HG02938 (cell line): Measurements from ENCODE around the gene CCDC91.
"Not testable (repeated sequence)": the region's sequence is repeated elsewhere in the genome, so short reads cannot be mapped to it uniquely, and the experiment has no call there.

Experiments used
- ATAC-seq: cut with Tn5 transposase; IDR thresholded peaks from one replicate; pipeline ENCODE4 v1.9.1; 2021; ENCODE audit warnings: mild to moderate bottlenecking, moderate library complexity; ENCODE audit not compliant: unreplicated experiment

The CCDC91 gene

GRCh38 chr12:28231248-28231647 is 41.0 kb downstream of the CCDC91 start:
- ATAC-seq: no peak

GRCh38 chr12:28232211-28232928 is 42.1 kb downstream of the CCDC91 start:
- ATAC-seq: no peak

- ATAC-seq: no peak
Measured at GRCh38 chr12:28234444-28234843, 44.2 kb downstream of the CCDC91 start.

GRCh38 chr12:28235015-28235414 is 44.8 kb downstream of the CCDC91 start:
- ATAC-seq: no peak

GRCh38 chr12:28235985-28236384 is 45.7 kb downstream of the CCDC91 start:
- ATAC-seq: no peak

GRCh38 chr12:28237423-28237822 is 47.2 kb downstream of the CCDC91 start:
- ATAC-seq: no peak

- ATAC-seq: no peak
Measured at GRCh38 chr12:28239918-28240317, 49.7 kb downstream of the CCDC91 start.

GRCh38 chr12:28240853-28241252 is 50.6 kb downstream of the CCDC91 start:
- ATAC-seq: no peak

- no peak for ATAC-seq
Measured at GRCh38 chr12:28242129-28242495, 51.9 kb downstream of the CCDC91 start.

GRCh38 chr12:28242496-28243309 is 52.4 kb downstream of the CCDC91 start:
- no peak for ATAC-seq

GRCh38 chr12:28243310-28243633 is 53.0 kb downstream of the CCDC91 start:
- ATAC-seq: no peak

GRCh38 chr12:28247806-28248205 is 57.5 kb downstream of the CCDC91 start:
- ATAC-seq: no peak

GRCh38 chr12:28248555-28249145 is 58.4 kb downstream of the CCDC91 start:
- no peak for ATAC-seq

GRCh38 chr12:28253161-28253641 is 62.9 kb downstream of the CCDC91 start:
- peak; percentile 94 for ATAC-seq

GRCh38 chr12:28257411-28257810 is 67.2 kb downstream of the CCDC91 start:
- ATAC-seq: no peak

GRCh38 chr12:28258998-28259397 is 68.7 kb downstream of the CCDC91 start:
- no peak for ATAC-seq

- no peak for ATAC-seq
Measured at GRCh38 chr12:28265435-28266042, 75.3 kb downstream of the CCDC91 start.

GRCh38 chr12:28267920-28268607 is 77.8 kb downstream of the CCDC91 start:
- ATAC-seq: not testable (repeated sequence)

GRCh38 chr12:28268608-28269229 is 78.5 kb downstream of the CCDC91 start:
- no peak for ATAC-seq

GRCh38 chr12:28269851-28270250 is 79.6 kb downstream of the CCDC91 start:
- no peak for ATAC-seq
